GM10248 (cell line): ENCODE measurements around the gene CUL5.

Experiments used
- CTCF ChIA-PET: fragments of 300-600 bp; sonication (Branson Sonifier 250); formaldehyde crosslinking; extraction: SDS; loops from one replicate; lab custom pipeline; 2021; ENCODE audit warnings: antibody characterized with exemption; lab: Yijun Ruan, JAX
- POLR2A ChIA-PET: fragments of 350-650 bp; sonication (Branson Sonifier 250); formaldehyde crosslinking; extraction: SDS; loops from one replicate; lab custom pipeline; 2020; ENCODE audit warnings: antibody characterized with exemption; lab: Yijun Ruan, JAX
- DNase-seq: peaks from one replicate; pipeline ENCODE4 v3.0.0; 2012; ENCODE audit errors: extremely low spot score
- TF ChIP-seq, protein P1 (sequence below): IDR thresholded peaks from 2 replicates; pipeline ENCODE4 v1.5.1; 2012; ENCODE audit warnings: mild to moderate bottlenecking, low read depth; ENCODE audit errors: extremely low read depth, missing control alignments, control extremely low read depth

The CUL5 gene

DNA sequence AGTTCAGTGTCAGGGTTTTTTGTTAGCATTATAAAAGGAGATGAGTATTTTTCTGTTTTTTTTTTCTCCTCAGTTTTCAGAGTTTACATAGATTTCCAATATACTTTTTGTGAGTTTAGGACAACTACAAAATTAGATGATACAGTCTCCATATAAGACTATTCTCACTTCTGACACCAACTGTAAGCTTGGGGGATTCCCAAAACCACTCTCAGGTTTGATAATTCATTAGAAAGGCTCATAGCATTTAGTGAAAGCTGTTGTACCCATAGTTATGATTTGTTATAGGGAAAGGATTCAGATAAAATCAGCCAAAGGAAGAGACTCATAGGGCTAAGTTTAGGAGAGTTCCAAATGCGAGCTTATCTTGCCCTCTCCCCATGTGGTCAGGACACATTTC is 24.1 kb downstream of the CUL5 start:
- POLR2A ChIA-PET = interaction anchor here (0.6 kb wide), 1 partner anchor 632 kb away, joined by 3 read pairs; the partner anchor contains the start of gene DDX10
- DNase-seq = no peak
- TF ChIP-seq, protein P1, sequence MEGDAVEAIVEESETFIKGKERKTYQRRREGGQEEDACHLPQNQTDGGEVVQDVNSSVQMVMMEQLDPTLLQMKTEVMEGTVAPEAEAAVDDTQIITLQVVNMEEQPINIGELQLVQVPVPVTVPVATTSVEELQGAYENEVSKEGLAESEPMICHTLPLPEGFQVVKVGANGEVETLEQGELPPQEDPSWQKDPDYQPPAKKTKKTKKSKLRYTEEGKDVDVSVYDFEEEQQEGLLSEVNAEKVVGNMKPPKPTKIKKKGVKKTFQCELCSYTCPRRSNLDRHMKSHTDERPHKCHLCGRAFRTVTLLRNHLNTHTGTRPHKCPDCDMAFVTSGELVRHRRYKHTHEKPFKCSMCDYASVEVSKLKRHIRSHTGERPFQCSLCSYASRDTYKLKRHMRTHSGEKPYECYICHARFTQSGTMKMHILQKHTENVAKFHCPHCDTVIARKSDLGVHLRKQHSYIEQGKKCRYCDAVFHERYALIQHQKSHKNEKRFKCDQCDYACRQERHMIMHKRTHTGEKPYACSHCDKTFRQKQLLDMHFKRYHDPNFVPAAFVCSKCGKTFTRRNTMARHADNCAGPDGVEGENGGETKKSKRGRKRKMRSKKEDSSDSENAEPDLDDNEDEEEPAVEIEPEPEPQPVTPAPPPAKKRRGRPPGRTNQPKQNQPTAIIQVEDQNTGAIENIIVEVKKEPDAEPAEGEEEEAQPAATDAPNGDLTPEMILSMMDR = no peak
- CTCF ChIA-PET = interaction anchor here (1.7 kb wide), 2 partner anchors 10 to 24 kb away, joined by 5 to 10 read pairs; partner anchors contain the start of gene CUL5

DNA sequence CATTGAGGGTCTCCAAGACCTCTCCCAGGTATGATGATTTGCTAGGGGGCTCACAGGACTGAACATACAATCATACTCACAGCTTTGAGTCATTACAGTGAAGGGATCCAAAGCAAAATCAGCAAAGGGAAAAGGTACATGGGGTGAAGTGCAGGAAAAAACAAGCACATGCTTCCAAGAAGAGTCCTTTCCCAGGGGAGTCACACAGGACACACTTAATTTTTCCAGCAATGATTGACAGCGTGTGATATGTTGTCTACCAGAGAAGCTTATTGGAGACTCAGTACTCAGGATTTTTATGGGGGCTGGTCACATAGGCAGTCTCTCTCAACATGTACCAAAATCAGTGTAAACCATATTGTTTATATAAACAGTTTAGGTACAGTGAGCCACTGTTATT is 25.3 kb downstream of the CUL5 start:
- ChIA-PET POLR2A (no interaction called here), CTCF (interaction anchor here (1.7 kb wide), 1 partner anchor 25 kb away, joined by 10 read pairs; the partner anchor contains the start of gene CUL5)
- TF ChIP-seq, protein P1 = no peak
- DNase-seq = no peak

DNA sequence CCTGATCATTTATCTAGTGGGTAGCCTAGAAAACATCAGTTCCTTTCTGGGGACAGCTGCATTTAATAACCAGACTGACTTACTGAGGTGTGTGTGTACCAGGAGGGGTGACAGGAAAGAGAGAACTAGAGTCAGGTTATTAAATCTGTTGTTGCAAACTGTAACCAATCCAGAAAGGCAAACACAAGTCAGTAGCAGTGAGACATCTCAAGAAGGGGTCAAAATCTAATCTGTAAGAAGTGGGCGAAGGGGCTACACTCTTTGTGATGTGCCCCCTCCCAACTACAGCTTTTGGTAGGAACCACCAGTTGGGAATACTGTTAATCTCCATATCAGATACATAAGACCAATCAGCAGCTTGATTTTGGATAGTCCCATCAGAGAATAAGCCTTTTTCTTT is 26.3 kb downstream of the CUL5 start:
- TF ChIP-seq, protein P1 = no peak
- DNase-seq = no peak
- ChIA-PET CTCF (interaction anchor here (1.4 to 1.7 kb wide), 2 partner anchors 14 to 26 kb away, joined by 3 to 4 read pairs; partner anchors contain the start of gene CUL5), POLR2A (no interaction called here)

DNA sequence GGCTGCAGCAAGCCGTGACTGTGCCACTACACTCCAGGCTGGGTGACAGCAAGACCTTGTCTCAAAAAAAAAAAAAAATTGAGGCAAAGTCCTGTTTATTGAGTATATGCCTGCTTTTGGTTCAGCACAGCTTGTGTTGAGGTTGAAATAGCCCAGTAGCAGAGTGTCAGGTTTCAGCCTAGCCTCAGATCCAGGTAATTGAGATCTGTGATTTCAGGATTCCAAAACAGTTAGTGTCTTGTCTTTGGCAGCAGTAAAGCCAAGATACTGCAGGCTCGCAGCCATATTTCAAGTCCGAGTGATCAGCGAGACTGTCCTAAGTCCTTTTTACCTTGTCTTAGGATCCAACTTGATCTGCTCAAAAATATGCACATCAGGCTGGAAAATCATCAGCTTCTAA is 27.0 kb downstream of the CUL5 start:
- TF ChIP-seq, protein P1 = no peak
- no peak for DNase-seq
- ChIA-PET POLR2A (no interaction called here), CTCF (interaction anchor here (1.1 to 1.7 kb wide), 3 partner anchors 10 to 27 kb away, joined by 3 to 5 read pairs (median 4); partner anchors contain the start of gene CUL5)

DNA sequence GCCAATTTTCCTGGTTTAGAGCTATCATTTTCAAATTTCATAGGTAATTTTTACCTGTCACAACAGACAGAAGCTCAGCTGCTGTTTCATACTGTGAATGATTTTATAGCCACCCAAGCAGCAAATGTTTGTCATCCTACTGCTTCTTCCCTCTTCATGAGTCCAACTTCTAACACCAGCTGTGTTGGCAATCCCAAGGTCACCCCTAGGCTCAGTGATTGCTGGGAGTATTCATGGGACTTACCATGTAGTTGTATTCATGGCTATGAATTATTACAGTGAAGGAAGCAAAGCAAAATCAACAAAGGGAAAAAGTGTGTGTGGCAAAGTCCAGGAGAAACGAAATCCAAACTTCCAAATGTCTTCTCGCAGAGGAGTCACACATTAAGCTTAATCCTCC is 28.5 kb downstream of the CUL5 start:
- ChIA-PET CTCF (interaction anchor here (0.9 to 1.8 kb wide), 6 partner anchors 10 to 118 kb away, joined by 3 to 5 read pairs (median 3); partner anchors contain the start of gene CUL5), POLR2A (no interaction called here)
- TF ChIP-seq, protein P1 = no peak
- DNase-seq = no peak

DNA sequence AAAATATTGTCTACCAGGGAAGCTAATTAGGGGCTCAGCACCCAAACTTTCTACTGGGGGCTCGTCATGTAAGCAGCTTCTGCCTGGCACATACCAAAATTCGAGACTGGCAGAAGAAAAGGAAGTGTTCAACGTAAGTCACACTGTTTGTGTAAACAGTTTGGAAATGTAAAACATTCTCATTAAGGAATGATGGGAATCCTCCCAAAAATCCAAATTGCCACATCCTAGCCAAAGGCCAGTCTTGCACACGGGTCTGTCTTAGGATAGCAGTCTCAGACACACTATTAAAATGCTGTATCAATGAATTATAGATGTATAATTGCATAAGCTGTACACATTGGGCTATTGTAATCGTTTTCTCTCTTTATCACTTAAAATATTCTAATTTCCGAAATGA is 28.9 kb downstream of the CUL5 start:
- no peak for DNase-seq
- CTCF ChIA-PET = interaction anchor here (0.9 to 1.8 kb wide), 5 partner anchors 9 to 29 kb away, joined by 3 to 5 read pairs (median 3); partner anchors contain the start of gene CUL5
- POLR2A ChIA-PET = no interaction called here
- TF ChIP-seq, protein P1 = no peak
